Posterior vena cava (tissue), 2 donors: ENCODE results near the gene SMU1. TPM values are rescaled to one million over a fixed set of nuclear protein-coding genes. Genes with fewer than 3 reads are reported as not detected.

ENCODE experiments used
- total RNA-seq, 2 donors: library from RNA; stranded (reverse); fragmentation: NEBNext Ultra II Directional; extraction: Animal tissue kit (Norgen Biotek cat#: 25700); gene quantifications; one replicate each; pipeline ENCODE4 v1.2.1, GENCODE V29; 2021
- donor health status: DM: yes; HTN: yes; CAD: no.
- donor health status: DM: yes; HTN: yes; CAD: no.

The SMU1 gene
- total RNA-seq, 2 donors from 2014 or later: 15.8 to 16.8 TPM

Other genes with a start within 250 kb of the SMU1 start
- gene APTX, start 75.0 kb downstream of the SMU1 start, total RNA-seq: 10 to 100 TPM; 20.2 to 20.9 TPM
- 10 to 100 TPM; 71.8 to 83.1 TPM for gene DNAJA1, start 51.4 kb downstream of the SMU1 start, total RNA-seq
- gene B4GALT1, start 90.7 kb upstream of the SMU1 start, total RNA-seq: 100 to 1,000 TPM in 1 of 2 donors, 10 to 100 TPM in 1; 76.8 to 107 TPM
- gene SPINK4, start 163.5 kb upstream of the SMU1 start, total RNA-seq: not detected
- 100 to 1,000 TPM in 1 of 2 donors, 10 to 100 TPM in 1; 73.8 to 103 TPM for gene BAG1, start 188.0 kb upstream of the SMU1 start, total RNA-seq
- 10 to 100 TPM; 54.2 to 61.7 TPM for gene CHMP5, start 188.4 kb upstream of the SMU1 start, total RNA-seq
- 10 to 100 TPM; 30.1 to 37.2 TPM for gene NFX1, start 213.8 kb upstream of the SMU1 start, total RNA-seq